ENCODE results near the gene APOBEC2.

Gene APOBEC2

GRCh38 chr6:41083072-41083471, 30.1 kb downstream of the APOBEC2 start:
- DNase-seq = no peak

- DNase-seq = no peak
Observed at GRCh38 chr6:41085182-41085581, 32.2 kb downstream of the APOBEC2 start.

- DNase-seq = no peak
Observed at GRCh38 chr6:41088451-41088850, 35.4 kb downstream of the APOBEC2 start.

- DNase-seq = no peak
Observed at GRCh38 chr6:41090841-41091761, 38.1 kb downstream of the APOBEC2 start.

- DNase-seq = no peak
Observed at GRCh38 chr6:41092421-41093140, 39.6 kb downstream of the APOBEC2 start.

- DNase-seq = no peak
Observed at GRCh38 chr6:41093729-41094128, 40.7 kb downstream of the APOBEC2 start.

GRCh38 chr6:41097467-41098090, 44.6 kb downstream of the APOBEC2 start:
- DNase-seq = no peak

GRCh38 chr6:41098366-41098765, 45.4 kb downstream of the APOBEC2 start:
- no peak for DNase-seq

GRCh38 chr6:41100871-41101287, 47.9 kb downstream of the APOBEC2 start:
- peak in 1 of 56 donors; percentile 2 for DNase-seq

- DNase-seq = no peak
Observed at GRCh38 chr6:41103847-41104246, 50.8 kb downstream of the APOBEC2 start.

GRCh38 chr6:41111017-41111416, 58.0 kb downstream of the APOBEC2 start:
- no peak for DNase-seq

Data from amygdala (tissue), 56 donors.